ENCODE measurements around the gene TIAM1. TPM values are rescaled to one million over a fixed set of nuclear protein-coding genes. Genes with fewer than 3 reads are reported as not detected.

The TIAM1 gene
- total RNA-seq, 2 experiments from 2014 or later, result 34.9 to 38.5 TPM

- no peak for DNase-seq
- H3K9me3 Mint-ChIP-seq, result peaks cover 4% of the 10 kb centered on the region
- peaks cover 33% of the 10 kb centered on the region for H3K4me1 Mint-ChIP-seq (ENCODE audit: low read depth)
- POLR2A ChIA-PET, result interaction anchor here (1.0 kb wide), 1 partner anchor 18 kb away, joined by 3 read pairs; no protein-coding TSS in a partner anchor
- CTCF ChIA-PET, result interaction anchor here (0.8 kb wide), 1 partner anchor 9 kb away, joined by 3 read pairs; no protein-coding TSS in a partner anchor
- no peaks in the 10 kb centered on the region for H3K27me3 Mint-ChIP-seq
- no peak for TF ChIP-seq CTCF (IDR thresholded peaks at IDR 0.05)
- intact Hi-C loops (cut with micrococcal nuclease), result no loop called here
- no peak overlapping the region for H3K4me3 Mint-ChIP-seq
- no peak for ATAC-seq
- H3K27ac Mint-ChIP-seq, result no peak overlapping the region
- H3K36me3 Mint-ChIP-seq (ENCODE audit: low read depth), result peaks cover 73% of the 10 kb centered on the region
Measured at GRCh38 chr21:31151156-31152045, 192.7 kb downstream of the TIAM1 start.

GRCh38 chr21:31145274-31145673 is 198.8 kb downstream of the TIAM1 start:
- no peak for ATAC-seq
- no peaks in the 10 kb centered on the region for H3K9me3 Mint-ChIP-seq
- no peaks in the 10 kb centered on the region for H3K27me3 Mint-ChIP-seq
- H3K4me1 Mint-ChIP-seq (ENCODE audit: low read depth), result peaks cover 17% of the 10 kb centered on the region
- TF ChIP-seq CTCF (IDR thresholded peaks at IDR 0.05), result no peak
- H3K4me3 Mint-ChIP-seq, result no peak overlapping the region
- POLR2A ChIA-PET, result no interaction called here
- CTCF ChIA-PET, result interaction anchor here (1.2 kb wide), 1 partner anchor 36 kb away, joined by 3 read pairs; no protein-coding TSS in a partner anchor
- no peak for DNase-seq
- H3K27ac Mint-ChIP-seq, result no peak overlapping the region
- H3K36me3 Mint-ChIP-seq (ENCODE audit: low read depth), result peaks cover 59% of the 10 kb centered on the region
- intact Hi-C loops (cut with micrococcal nuclease), result no loop called here

DNA sequence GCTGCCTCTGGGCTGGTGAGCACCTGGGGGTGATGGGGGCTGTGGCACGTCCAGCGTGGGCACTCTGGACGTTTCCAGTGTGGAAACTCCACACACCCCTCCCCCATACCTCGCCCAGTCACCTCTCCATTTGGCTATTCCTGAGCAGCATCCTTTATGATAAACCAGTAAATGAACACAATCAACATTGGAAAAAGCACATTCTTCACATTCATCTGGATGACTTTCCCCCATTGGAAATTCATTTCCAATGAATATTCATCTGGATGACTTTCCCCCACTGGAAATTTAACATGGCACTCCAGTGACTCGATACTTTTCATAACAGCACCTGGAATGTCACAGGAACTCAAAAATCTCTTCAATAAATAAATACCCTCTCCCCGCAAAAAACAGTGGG is 201.0 kb downstream of the TIAM1 start:
- Mint-ChIP-seq H3K4me1 (ENCODE audit: low read depth) (peaks cover 14% of the 10 kb centered on the region), H3K36me3 (ENCODE audit: low read depth) (peaks cover 57% of the 10 kb centered on the region), H3K4me3 (no peak overlapping the region), H3K9me3 (no peaks in the 10 kb centered on the region), H3K27me3 (no peaks in the 10 kb centered on the region), H3K27ac (no peak overlapping the region)
- CTCF ChIA-PET, result interaction anchor here (1.4 to 1.6 kb wide), 2 partner anchors 11 to 26 kb away, joined by 4 read pairs; no protein-coding TSS in a partner anchor
- POLR2A ChIA-PET, result no interaction called here
- TF ChIP-seq CTCF (IDR thresholded peaks at IDR 0.05), result no peak
- intact Hi-C loops (cut with micrococcal nuclease), result no loop called here
- ATAC-seq (no peak), DNase-seq (no peak)

- Mint-ChIP-seq H3K4me1 (ENCODE audit: low read depth) (peaks cover 12% of the 10 kb centered on the region), H3K36me3 (ENCODE audit: low read depth) (peaks cover 58% of the 10 kb centered on the region), H3K4me3 (no peak overlapping the region), H3K27me3 (no peaks in the 10 kb centered on the region), H3K9me3 (no peaks in the 10 kb centered on the region), H3K27ac (no peak overlapping the region)
- intact Hi-C loops (cut with micrococcal nuclease), result no loop called here
- CTCF ChIA-PET, result interaction anchor here (1.4 to 1.6 kb wide), 2 partner anchors 11 to 25 kb away, joined by 4 read pairs; no protein-coding TSS in a partner anchor
- TF ChIP-seq CTCF (IDR thresholded peaks at IDR 0.05), result no peak
- POLR2A ChIA-PET, result no interaction called here
- ATAC-seq (peak; percentile 58), DNase-seq (peak; percentile 31)
Measured at GRCh38 chr21:31142600-31142999, 201.5 kb downstream of the TIAM1 start.
